Lung (tissue), 12 donors: ENCODE results near the gene SEZ6L2. TPM values are rescaled to one million over a fixed set of nuclear protein-coding genes. Genes with fewer than 3 reads are reported as not detected.

ENCODE experiments used
- ATAC-seq: fragments of 200-7000 bp; cut with Tn5 transposase; one replicate; pipeline ENCODE4 v1.9.1; 2020; ENCODE audit warnings: moderate number of reproducible peaks; ENCODE audit not compliant: insufficient read depth, low FRiP score
- DNase-seq, 3 donors: peaks; one replicate each; pipeline ENCODE4 v3.0.0-alpha.2; 2013 to 2017
- H3K27ac ChIP-seq, 2 donors: one replicate each; pipeline ENCODE4 v1.5.1; 2013; ENCODE audit warnings: mild to moderate bottlenecking in 2 of 2, moderate library complexity in 2 of 2, control low read depth in 1 of 2, inconsistent platforms in 1 of 2, low read depth in 1 of 2, low read length in 1 of 2
- H3K27me3 ChIP-seq, 3 donors: one replicate each; pipeline ENCODE4 v1.5.1; 2013; ENCODE audit warnings: low read length in 2 of 3; ENCODE audit not compliant: control insufficient read depth in 3 of 3, insufficient read depth in 3 of 3
- H3K36me3 ChIP-seq, 4 donors: one replicate each; pipeline ENCODE4 v1.5.1; 2013; ENCODE audit warnings: low read length in 4 of 4, mild to moderate bottlenecking in 1 of 4, moderate library complexity in 1 of 4; ENCODE audit not compliant: control insufficient read depth in 4 of 4, insufficient read depth in 4 of 4
- H3K4me1 ChIP-seq, 5 donors: one replicate each; pipeline ENCODE4 v1.5.1; 2013; ENCODE audit warnings: low read length in 5 of 5, mild to moderate bottlenecking in 2 of 5, moderate library complexity in 1 of 5; ENCODE audit not compliant: control insufficient read depth in 5 of 5, insufficient read depth in 5 of 5
- H3K4me3 ChIP-seq: one replicate; pipeline ENCODE4 v1.5.1; 2013; ENCODE audit warnings: mild to moderate bottlenecking, control low read depth, moderate library complexity
- H3K9ac ChIP-seq, 2 donors: one replicate each; pipeline ENCODE4 v1.5.1; 2013; ENCODE audit warnings: low read length in 2 of 2, control low read depth in 1 of 2; ENCODE audit not compliant: insufficient read depth in 1 of 2
- H3K9me3 ChIP-seq, 4 donors: one replicate each; pipeline ENCODE4 v1.5.1; 2013; ENCODE audit warnings: low read length in 3 of 4, mild to moderate bottlenecking in 1 of 4, moderate library complexity in 1 of 4; ENCODE audit not compliant: control insufficient read depth in 4 of 4, insufficient read depth in 3 of 4
- CTCF ChIP-seq: IDR thresholded peaks from 2 replicates; pipeline ENCODE4 v1.5.1; 2012; ENCODE audit warnings: mild to moderate bottlenecking; ENCODE audit errors: control extremely low read depth, extremely low read depth
- WGBS, 2 donors: extraction: QIAGEN DNeasy Blood & Tissue Kit; methylation state at CpG; one replicate each; pipeline ENCODE4 v1.1.7; 2013; 5-methylcytosine and 5-hydroxymethylcytosine counted together
- polyA plus RNA-seq, 2 donors: library from polyadenylated mRNA; stranded (reverse); fragments of 200-250 nt; gene quantifications; one replicate each; pipeline ENCODE4 v1.2.1, GENCODE V29; 2013
- total RNA-seq, 2 donors: library from RNA; depleted of rRNA in 1 of 2; stranded (reverse); fragments of >200 nt in 1 of 2; gene quantifications; one replicate each; pipeline ENCODE4 v1.2.1, GENCODE V29; 2014 to 2021
- donor health status: control.
- donor health status: control.
- donor health status: Bipolar disorder and iron deficiency.
- donor health status: healthy.
- donor health status: DM: yes; HTN: yes; CAD: no.

The SEZ6L2 gene
- total and polyA plus RNA-seq, 4 donors, result 4.6 to 19.2 (median 6.1) TPM

- ATAC-seq (no peak), DNase-seq (no peak)
- H3K27me3 ChIP-seq, result peaks cover 0 to 2% (median 0%) of the 10 kb centered on the region in 3 donors
- no peaks in the 10 kb centered on the region for H3K9me3 ChIP-seq
- no peak overlapping the region for H3K27ac ChIP-seq
- WGBS, 2 donors, result 92 to 96% methylated on average over 6 of the region's 6 CpGs
- no peak for TF ChIP-seq CTCF
- H3K9ac ChIP-seq, result no peak overlapping the region
- no peak overlapping the region for H3K4me3 ChIP-seq
- H3K36me3 ChIP-seq, result peaks cover 0 to 75% (median 2%) of the 10 kb centered on the region in 4 donors
- H3K4me1 ChIP-seq, result peaks cover 0 to 3% (median 0%) of the 10 kb centered on the region in 5 donors
Observed at GRCh38 chr16:29839822-29840221, 59.5 kb downstream of the SEZ6L2 start.

GRCh38 chr16:29837841-29838240 is 61.5 kb downstream of the SEZ6L2 start:
- Histone ChIP-seq H3K9me3 (no peaks in the 10 kb centered on the region), H3K36me3 (peaks cover 0 to 74% (median 2%) of the 10 kb centered on the region in 4 donors), H3K27me3 (peaks cover 0 to 2% (median 0%) of the 10 kb centered on the region in 3 donors), H3K4me3 (no peak overlapping the region), H3K4me1 (no peaks in the 10 kb centered on the region), H3K27ac (no peak overlapping the region), H3K9ac (no peak overlapping the region)
- WGBS, 2 donors, result 94 to 95% methylated on average over 5 of the region's 5 CpGs
- TF ChIP-seq CTCF, result no peak
- no peak for DNase-seq
- no peak for ATAC-seq

GRCh38 chr16:29836623-29837022 is 62.7 kb downstream of the SEZ6L2 start:
- no peak for TF ChIP-seq CTCF
- DNase-seq, result no peak
- 87 to 94% methylated on average over 15 of the region's 15 CpGs for WGBS, 2 donors

GRCh38 chr16:29835926-29836325 is 63.4 kb downstream of the SEZ6L2 start:
- no peak overlapping the region for H3K9ac ChIP-seq
- ATAC-seq, result no peak

More at GRCh38 chr16:29836623-29837022, 62.7 kb downstream of the SEZ6L2 start:
- Histone ChIP-seq H3K9ac (no peak overlapping the region), H3K9me3 (no peaks in the 10 kb centered on the region), H3K4me1 (no peaks in the 10 kb centered on the region), H3K4me3 (no peak overlapping the region), H3K27ac (no peak overlapping the region), H3K27me3 (peaks cover 0 to 2% (median 0%) of the 10 kb centered on the region in 3 donors), H3K36me3 (peaks cover 0 to 69% (median 1%) of the 10 kb centered on the region in 4 donors)
- no peak for ATAC-seq

More at GRCh38 chr16:29835926-29836325, 63.4 kb downstream of the SEZ6L2 start:
- Histone ChIP-seq H3K4me3 (no peak overlapping the region), H3K9me3 (no peaks in the 10 kb centered on the region), H3K36me3 (peaks cover 0 to 68% (median 0%) of the 10 kb centered on the region in 4 donors), H3K27me3 (peaks cover 0 to 2% (median 0%) of the 10 kb centered on the region in 3 donors), H3K4me1 (no peaks in the 10 kb centered on the region), H3K27ac (no peak overlapping the region)
- 91 to 97% methylated on average over 7 of the region's 7 CpGs for WGBS, 2 donors
- no peak for TF ChIP-seq CTCF
- no peak for DNase-seq
